K562 (cell line): ENCODE data around the gene PRRT2. TPM values are rescaled to one million over a fixed set of nuclear protein-coding genes. Genes with fewer than 3 reads are reported as not detected.

Experiments
- FIP1L1 ChIP-seq: fragments of 200-400 bp; formaldehyde crosslinking; IDR thresholded peaks from 2 replicates; pipeline ENCODE4 v1.6.1; 2018; ENCODE audit warnings: mild to moderate bottlenecking, low read depth, low read length; ENCODE audit not compliant: poor library complexity, severe bottlenecking
- FOS ChIP-seq: IDR thresholded peaks from 3 replicates; pipeline ENCODE4 v1.6.1; 2011; ENCODE audit not compliant: insufficient read length; ENCODE audit errors: extremely low read depth
- HDAC2 ChIP-seq: fragments of 450-650 bp; IDR thresholded peaks from 2 replicates; pipeline ENCODE4 v1.6.1; 2016; ENCODE audit warnings: mild to moderate bottlenecking
- STAG1 ChIP-seq: sonication (generic); formaldehyde crosslinking; IDR thresholded peaks from 2 replicates; pipeline ENCODE4 v1.5.0; 2020; ENCODE audit warnings: missing genetic modification reagents, borderline replicate concordance
- polyA plus RNA-seq, 8 experiments: library from polyadenylated mRNA; depleted of rRNA in 4 of 8; stranded (reverse) in 5 of 8; unstranded in 3 of 8; fragments of >200 nt; fragmentation: Nextera tagmentation in 2 of 8; fragmentation: Illumina TruSeq in 1 of 8; extraction: Ambion mirVana in 2 of 8; extraction: Trizol in 1 of 8; gene quantifications; 2 replicates each; pipeline versions ENCODE4 v1.2.1 to v1.2.3, GENCODE V29; 2011 to 2014; ENCODE audit warnings: inconsistent platforms in 1 of 8, missing spikeins in 1 of 8
- total RNA-seq, 7 experiments: library from RNA; depleted of rRNA in 6 of 7; stranded (reverse); fragments of >200 nt in 6 of 7; fragmentation: Illumina TruSeq in 2 of 7; extraction: Trizol in 2 of 7; gene quantifications; 2 replicates each; pipeline versions ENCODE4 v1.2.1 to v1.2.3, GENCODE V29; 2011 to 2021; ENCODE audit warnings: low replicate concordance in 1 of 7
- TF ChIP-seq, protein P1 (sequence below): sonication (generic); formaldehyde crosslinking; IDR thresholded peaks from 2 replicates; pipeline ENCODE4 v1.8.0; 2022; ENCODE audit warnings: missing genetic modification reagents, mild to moderate bottlenecking, borderline replicate concordance

PRRT2 gene
- total and polyA plus RNA-seq, 9 of the 15 experiments (the other 6 are each of a cell fraction or from before 2014, with no cell fraction given): 0.11 to 1.0 (median 0.42) TPM; not detected in 2

DNA sequence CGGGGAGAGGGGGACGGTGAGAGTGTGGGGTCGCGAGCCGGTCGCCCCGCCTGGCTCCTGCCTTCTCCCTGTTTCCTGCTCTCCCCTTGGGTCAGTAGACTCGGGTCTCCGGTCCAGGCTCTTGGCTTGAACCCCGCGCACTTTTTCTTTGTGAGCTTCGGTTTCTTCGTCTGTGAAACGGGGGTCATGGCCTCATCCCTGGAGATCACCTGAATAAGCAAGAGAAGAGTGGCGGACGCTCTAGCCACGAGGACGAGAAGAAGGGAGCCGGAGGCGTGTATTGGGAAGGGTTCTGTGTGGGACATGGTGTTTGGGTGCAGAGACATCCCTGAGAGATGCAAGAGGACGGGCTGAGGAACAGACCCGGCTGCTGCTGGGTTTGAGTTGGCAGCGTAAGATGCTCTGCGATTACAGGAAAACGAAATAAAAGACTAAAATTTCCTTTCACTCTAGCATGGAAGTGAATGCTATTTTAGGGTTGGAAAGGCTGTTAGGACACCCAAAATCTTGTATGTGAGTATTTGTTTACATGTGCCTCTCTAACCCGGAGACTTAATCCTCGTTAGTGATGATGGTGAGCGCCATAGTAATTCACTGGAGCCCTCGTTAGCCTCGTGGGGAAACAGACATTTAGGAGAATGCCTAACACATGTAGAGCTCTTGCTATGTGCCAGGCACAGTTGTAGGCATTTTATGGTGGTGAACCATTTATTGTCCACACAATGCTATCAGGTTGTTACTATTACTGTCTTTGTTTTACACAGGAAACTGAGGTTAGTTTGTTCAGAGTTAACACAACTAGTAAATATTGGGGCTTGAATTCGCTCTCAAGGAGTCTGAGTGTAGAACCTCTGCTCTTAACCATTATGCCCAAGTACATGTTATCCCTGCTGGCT lies 20.8 kb upstream of the PRRT2 start (continued):
- TF ChIP-seq, protein P1, sequence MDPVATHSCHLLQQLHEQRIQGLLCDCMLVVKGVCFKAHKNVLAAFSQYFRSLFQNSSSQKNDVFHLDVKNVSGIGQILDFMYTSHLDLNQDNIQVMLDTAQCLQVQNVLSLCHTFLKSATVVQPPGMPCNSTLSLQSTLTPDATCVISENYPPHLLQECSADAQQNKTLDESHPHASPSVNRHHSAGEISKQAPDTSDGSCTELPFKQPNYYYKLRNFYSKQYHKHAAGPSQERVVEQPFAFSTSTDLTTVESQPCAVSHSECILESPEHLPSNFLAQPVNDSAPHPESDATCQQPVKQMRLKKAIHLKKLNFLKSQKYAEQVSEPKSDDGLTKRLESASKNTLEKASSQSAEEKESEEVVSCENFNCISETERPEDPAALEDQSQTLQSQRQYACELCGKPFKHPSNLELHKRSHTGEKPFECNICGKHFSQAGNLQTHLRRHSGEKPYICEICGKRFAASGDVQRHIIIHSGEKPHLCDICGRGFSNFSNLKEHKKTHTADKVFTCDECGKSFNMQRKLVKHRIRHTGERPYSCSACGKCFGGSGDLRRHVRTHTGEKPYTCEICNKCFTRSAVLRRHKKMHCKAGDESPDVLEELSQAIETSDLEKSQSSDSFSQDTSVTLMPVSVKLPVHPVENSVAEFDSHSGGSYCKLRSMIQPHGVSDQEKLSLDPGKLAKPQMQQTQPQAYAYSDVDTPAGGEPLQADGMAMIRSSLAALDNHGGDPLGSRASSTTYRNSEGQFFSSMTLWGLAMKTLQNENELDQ (CRISPR knock-in tag): no peak; the same call in 1 of the 2 replicates
- TF ChIP-seq HDAC2 (no peak), FIP1L1 (no peak), FOS (no peak), STAG1 (peak; percentile 19; the same call in 1 of the 2 replicates)
